Urothelium cell line (cell line): ENCODE results near the gene KATNB1.
"Not testable (repeated sequence)": the region's sequence is repeated elsewhere in the genome, so short reads cannot be mapped to it uniquely, and the experiment has no call there.

Experiments
- DNase-seq: peaks from one replicate; pipeline ENCODE4 v3.0.0; 2011; ENCODE audit warnings: low spot score, mixed read lengths
- FAIRE-seq: peaks from 2 replicates; lab custom pipeline; 2011; peaks lifted over from hg19 to GRCh38; lab: Jason Lieb, UNC

The KATNB1 gene

GRCh38 chr16:57741660-57742191, 6.2 kb downstream of the KATNB1 start:
- no peak for FAIRE-seq
- DNase-seq = no peak

- FAIRE-seq = peak; percentile 32
These were observed 7.0 kb downstream of the KATNB1 start for GRCh38 chr16:57742543-57742942.

GRCh38 chr16:57743458-57743857, 7.9 kb downstream of the KATNB1 start:
- FAIRE-seq (no peak), DNase-seq (no peak)

More at GRCh38 chr16:57742543-57742942, 7.0 kb downstream of the KATNB1 start:
- no peak for DNase-seq

- FAIRE-seq (no peak), DNase-seq (no peak)
These were observed 8.5 kb downstream of the KATNB1 start for GRCh38 chr16:57743886-57744641.

GRCh38 chr16:57744642-57744903, 9.0 kb downstream of the KATNB1 start:
- DNase-seq = no peak
- no peak for FAIRE-seq

- DNase-seq = no peak
- FAIRE-seq = no peak
These were observed 10.2 kb downstream of the KATNB1 start for GRCh38 chr16:57745768-57746167.

GRCh38 chr16:57746316-57746715, 10.7 kb downstream of the KATNB1 start:
- DNase-seq, FAIRE-seq: not testable (repeated sequence)

GRCh38 chr16:57747091-57747490, 11.5 kb downstream of the KATNB1 start:
- DNase-seq = no peak
- no peak for FAIRE-seq

GRCh38 chr16:57747496-57747895, 11.9 kb downstream of the KATNB1 start:
- no peak for FAIRE-seq

GRCh38 chr16:57747996-57748395, 12.4 kb downstream of the KATNB1 start:
- no peak for DNase-seq
- FAIRE-seq = no peak

More at GRCh38 chr16:57747496-57747895, 11.9 kb downstream of the KATNB1 start:
- no peak for DNase-seq

- no peak for FAIRE-seq
- no peak for DNase-seq
These were observed 13.0 kb downstream of the KATNB1 start for GRCh38 chr16:57748596-57748995.

GRCh38 chr16:57749101-57749692, 13.6 kb downstream of the KATNB1 start:
- DNase-seq (no peak), FAIRE-seq (no peak)

- no peak for DNase-seq
- no peak for FAIRE-seq
These were observed 14.4 kb downstream of the KATNB1 start for GRCh38 chr16:57749856-57750452.

- FAIRE-seq (no peak), DNase-seq (no peak)
These were observed 15.4 kb downstream of the KATNB1 start for GRCh38 chr16:57750796-57751538.

GRCh38 chr16:57751539-57752202, 16.1 kb downstream of the KATNB1 start:
- FAIRE-seq (no peak), DNase-seq (no peak)

- DNase-seq = no peak
- FAIRE-seq = no peak
These were observed 16.6 kb downstream of the KATNB1 start for GRCh38 chr16:57752203-57752580.

GRCh38 chr16:57752581-57753447, 17.2 kb downstream of the KATNB1 start:
- no peak for DNase-seq
- FAIRE-seq = no peak

GRCh38 chr16:57753448-57754353, 18.1 kb downstream of the KATNB1 start:
- no peak for FAIRE-seq
- no peak for DNase-seq
